Measurements from ENCODE around the gene SCYGR3. TPM values are rescaled to one million over a fixed set of nuclear protein-coding genes. Genes with fewer than 3 reads are reported as not detected.

The SCYGR3 gene
- total RNA-seq, 4 donors from 2014 or later, result not detected

DNA sequence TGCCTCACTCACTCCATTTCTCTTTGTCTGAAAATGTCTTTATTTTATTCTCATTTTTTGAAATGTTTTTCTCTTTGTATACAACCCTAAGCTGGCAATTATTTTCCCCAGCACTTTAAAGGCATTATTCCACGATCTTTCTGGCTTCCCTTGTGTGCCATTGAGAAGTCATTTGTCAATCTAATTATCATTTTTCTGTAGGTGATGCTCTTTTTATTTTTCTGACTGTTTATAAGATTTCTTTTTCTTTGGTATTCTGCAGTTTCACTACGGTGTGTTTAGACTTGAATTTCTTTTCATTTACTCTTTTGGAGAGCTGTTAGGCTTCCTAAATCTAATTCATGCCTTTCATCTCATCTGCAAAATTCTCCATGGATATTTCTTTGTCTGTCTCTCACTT lies 10.8 kb upstream of the SCYGR3 start:
- Histone ChIP-seq H3K27ac (no peak overlapping the region), H3K36me3 (no peaks in the 10 kb centered on the region), H3K4me3 (no peak overlapping the region), H3K9me3 (no peaks in the 10 kb centered on the region), H3K4me1 (no peaks in the 10 kb centered on the region), H3K27me3 (peaks cover 0 to 4% (median 0%) of the 10 kb centered on the region in 3 donors)
- TF ChIP-seq CTCF (IDR thresholded peaks at IDR 0.05 in 4 of 5, conservative IDR thresholded peaks at IDR 0.05 in 1 of 5), result no peak
- TF ChIP-seq POLR2A (IDR thresholded peaks at IDR 0.05), result no peak
- DNase-seq (no peak), ATAC-seq (no peak)
- intact Hi-C loops (cut with DNase I; ENCODE audit: low total_unique reads), result no loop called here
- in situ Hi-C loops (cut with MboI; ENCODE audit: low sequenced_read_pairs in 4 of 4), result no loop called here

- peaks cover 0 to 5% (median 0%) of the 10 kb centered on the region in 3 donors for H3K27me3 ChIP-seq
- ATAC-seq (no peak), DNase-seq (no peak)
- TF ChIP-seq POLR2A (IDR thresholded peaks at IDR 0.05) (no peak), CTCF (IDR thresholded peaks at IDR 0.05 in 4 of 5, conservative IDR thresholded peaks at IDR 0.05 in 1 of 5) (no peak)
- no peak overlapping the region for H3K4me3 ChIP-seq
- H3K27ac ChIP-seq, result no peak overlapping the region
- no peaks in the 10 kb centered on the region for H3K4me1 ChIP-seq
- intact Hi-C loops (cut with DNase I; ENCODE audit: low total_unique reads), result no loop called here
- H3K36me3 ChIP-seq, result no peaks in the 10 kb centered on the region
- H3K9me3 ChIP-seq, result no peaks in the 10 kb centered on the region
- in situ Hi-C loops (cut with MboI; ENCODE audit: low sequenced_read_pairs in 4 of 4), result no loop called here
Measured at GRCh38 chr2:227623226-227623625, 8.6 kb upstream of the SCYGR3 start.

GRCh38 chr2:227617316-227618230 lies 2.9 kb upstream of the SCYGR3 start, which contains the start of gene SCYGR4:
TSS of gene SCYGR4 (plus strand) at chr2:227617498. CDS start at chr2:227617498, 0 bp downstream.
- intact Hi-C loops (cut with DNase I; ENCODE audit: low total_unique reads), result no loop called here
- no peak for ATAC-seq
- H3K36me3 ChIP-seq, result no peaks in the 10 kb centered on the region
- TF ChIP-seq POLR2A (IDR thresholded peaks at IDR 0.05) (no peak), CTCF (IDR thresholded peaks at IDR 0.05 in 4 of 5, conservative IDR thresholded peaks at IDR 0.05 in 1 of 5) (no peak)
- peaks cover 0 to 6% (median 0%) of the 10 kb centered on the region in 3 donors for H3K27me3 ChIP-seq
- H3K4me3 ChIP-seq, result no peak within 1 kb of the TSS
- in situ Hi-C loops (cut with MboI; ENCODE audit: low sequenced_read_pairs in 4 of 4), result no loop called here
- no peaks in the 10 kb centered on the region for H3K9me3 ChIP-seq
- no peak for DNase-seq
- H3K4me1 ChIP-seq, result no peaks in the 10 kb centered on the region
- no peak within 1 kb of the TSS for H3K27ac ChIP-seq

DNA sequence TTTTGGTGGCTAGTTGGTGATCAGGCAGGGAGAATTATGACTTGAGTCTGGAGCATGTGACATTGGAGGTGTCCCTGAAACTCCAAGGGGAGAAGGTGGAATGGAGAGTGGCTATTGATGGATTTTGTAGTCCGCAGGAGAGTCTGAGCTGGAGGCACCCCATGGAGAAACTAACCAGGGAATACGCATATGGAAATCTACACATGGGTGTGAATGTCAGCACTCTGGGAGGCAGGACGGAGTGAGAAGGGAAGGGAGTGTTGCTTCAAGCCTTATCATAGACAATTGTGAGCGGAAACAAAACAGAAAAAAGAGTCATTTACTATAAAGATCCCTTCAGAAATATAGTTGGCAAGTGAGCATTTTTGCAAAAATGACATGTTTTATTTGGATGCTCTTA lies 2.0 kb upstream of the SCYGR3 start:
- Histone ChIP-seq H3K9me3 (no peaks in the 10 kb centered on the region), H3K27ac (no peak overlapping the region), H3K4me3 (no peak overlapping the region), H3K36me3 (no peaks in the 10 kb centered on the region), H3K27me3 (peaks cover 0 to 6% (median 0%) of the 10 kb centered on the region in 3 donors), H3K4me1 (no peaks in the 10 kb centered on the region)
- DNase-seq, result no peak
- ATAC-seq, result no peak
- in situ Hi-C loops (cut with MboI; ENCODE audit: low sequenced_read_pairs in 4 of 4) (no loop called here), intact Hi-C loops (cut with DNase I; ENCODE audit: low total_unique reads) (no loop called here)
- no peak for TF ChIP-seq POLR2A (IDR thresholded peaks at IDR 0.05)
- TF ChIP-seq CTCF (IDR thresholded peaks at IDR 0.05 in 4 of 5, conservative IDR thresholded peaks at IDR 0.05 in 1 of 5), result no peak
